Activated T-cell treated with anti-CD3 and anti-CD28 coated beads, Interleukin-2, amount 50 U/mL, for 1 hour (primary cell): Measurements from ENCODE around the gene RGMB.
"Not testable (repeated sequence)": the region's sequence is repeated elsewhere in the genome, so short reads cannot be mapped to it uniquely, and the experiment has no call there.

Source experiments
- DNase-seq: peaks from one replicate; pipeline ENCODE4 v3.0.0-alpha.2; 2020

RGMB gene

DNA sequence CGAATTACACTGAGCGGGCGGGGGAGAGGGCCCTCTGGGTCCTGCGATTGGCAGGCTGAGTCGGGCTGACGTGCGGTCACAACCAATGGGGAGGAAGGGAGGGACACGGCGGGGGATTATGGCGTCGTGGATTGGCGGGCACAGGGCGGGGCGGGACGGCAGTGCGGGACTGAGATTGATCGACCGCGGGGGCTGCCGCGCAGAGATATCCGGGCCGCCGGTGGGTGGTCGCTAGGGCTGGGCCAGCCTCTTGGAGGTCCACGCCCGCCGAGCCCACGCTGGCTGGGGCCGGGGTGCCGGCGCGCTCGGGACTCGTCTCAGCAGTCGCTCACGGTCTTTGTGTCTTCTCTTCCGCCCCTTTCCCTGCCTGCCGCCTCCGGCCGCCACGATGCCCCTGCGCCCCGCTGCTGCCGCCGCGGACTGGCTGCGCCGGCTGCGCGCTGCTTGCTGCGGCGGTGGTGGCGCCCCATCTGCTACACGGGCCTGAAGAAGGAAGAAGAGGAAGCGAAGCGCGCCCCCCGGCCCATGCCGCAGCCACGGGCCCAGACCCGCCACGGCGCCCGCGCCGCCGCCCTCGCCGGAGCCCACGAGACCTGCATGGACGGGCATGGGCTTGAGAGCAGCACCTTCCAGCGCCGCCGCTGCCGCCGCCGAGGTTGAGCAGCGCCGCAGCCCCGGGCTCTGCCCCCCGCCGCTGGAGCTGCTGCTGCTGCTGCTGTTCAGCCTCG lies at the start of gene RGMB:
RGMB (plus strand) TSS at position 200 of the 728 bp plus-strand sequence; CDS start at position 608, 408 bp downstream.
- peak; percentile 88 for DNase-seq

GRCh38 chr5:98726258-98726657 lies 47.2 kb upstream of the RGMB start:
- DNase-seq = no peak

DNA sequence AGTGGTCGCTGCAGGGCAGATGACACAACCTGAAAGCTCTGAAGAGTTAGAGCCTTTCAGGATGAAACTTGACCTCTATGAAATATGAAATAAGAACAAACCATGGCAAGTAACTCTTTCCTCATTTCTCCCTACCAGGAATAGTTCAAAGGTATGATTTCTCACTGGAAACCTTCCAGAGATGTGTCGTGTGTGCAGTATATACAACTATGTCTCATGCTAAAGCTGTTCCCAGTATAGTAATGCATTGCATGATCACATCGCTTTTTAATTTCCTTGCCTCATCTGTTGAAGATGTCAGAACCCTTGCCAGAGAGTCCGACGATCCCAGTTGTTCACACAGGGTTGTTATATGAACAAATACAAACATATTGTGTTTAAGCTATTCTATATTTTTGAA lies 45.8 kb upstream of the RGMB start:
- no peak for DNase-seq

- no peak for DNase-seq
These were observed 38.8 kb upstream of the RGMB start for GRCh38 chr5:98734646-98735045.

GRCh38 chr5:98735806-98736507 lies 37.5 kb upstream of the RGMB start:
- DNase-seq = no peak

DNA sequence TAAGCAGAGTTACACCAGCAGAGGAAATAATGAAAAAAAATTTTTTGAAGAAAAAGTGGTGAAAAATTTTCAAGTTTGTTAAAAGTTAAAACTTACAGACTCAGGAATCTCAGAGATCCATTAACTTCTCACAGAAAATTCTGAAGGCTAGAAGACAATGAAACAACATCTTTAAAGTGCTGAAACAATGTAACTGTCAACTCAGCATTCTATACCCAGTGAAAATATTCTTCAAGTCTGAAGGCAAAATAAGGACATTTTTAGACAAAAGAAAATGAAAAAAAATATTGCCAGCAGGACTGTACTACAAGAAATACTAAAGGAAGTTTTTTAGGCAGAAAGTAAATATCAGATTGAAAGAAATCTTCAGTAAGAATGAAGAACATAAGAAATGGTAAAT lies 36.7 kb upstream of the RGMB start:
- DNase-seq = no peak

DNA sequence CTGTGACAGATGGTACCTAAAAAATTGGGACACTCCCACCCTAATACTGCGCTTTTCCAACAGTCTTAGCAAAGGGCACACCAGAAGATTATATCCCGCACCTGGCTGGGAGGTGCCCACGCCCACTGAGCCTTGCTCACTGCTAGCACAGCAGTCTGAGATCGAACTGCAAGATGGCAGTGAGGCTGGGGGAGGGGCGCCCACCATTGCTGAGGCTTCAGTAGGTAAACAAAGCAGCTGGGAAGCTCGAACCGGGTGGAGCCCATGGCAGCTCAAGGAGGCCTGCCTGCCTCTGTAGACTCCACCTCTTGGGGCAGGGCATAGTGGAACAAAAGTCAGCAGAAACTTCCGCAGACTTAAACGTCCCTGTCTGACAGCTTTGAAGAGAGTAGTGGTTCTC lies 36.0 kb upstream of the RGMB start:
- not testable (repeated sequence) for DNase-seq

DNA sequence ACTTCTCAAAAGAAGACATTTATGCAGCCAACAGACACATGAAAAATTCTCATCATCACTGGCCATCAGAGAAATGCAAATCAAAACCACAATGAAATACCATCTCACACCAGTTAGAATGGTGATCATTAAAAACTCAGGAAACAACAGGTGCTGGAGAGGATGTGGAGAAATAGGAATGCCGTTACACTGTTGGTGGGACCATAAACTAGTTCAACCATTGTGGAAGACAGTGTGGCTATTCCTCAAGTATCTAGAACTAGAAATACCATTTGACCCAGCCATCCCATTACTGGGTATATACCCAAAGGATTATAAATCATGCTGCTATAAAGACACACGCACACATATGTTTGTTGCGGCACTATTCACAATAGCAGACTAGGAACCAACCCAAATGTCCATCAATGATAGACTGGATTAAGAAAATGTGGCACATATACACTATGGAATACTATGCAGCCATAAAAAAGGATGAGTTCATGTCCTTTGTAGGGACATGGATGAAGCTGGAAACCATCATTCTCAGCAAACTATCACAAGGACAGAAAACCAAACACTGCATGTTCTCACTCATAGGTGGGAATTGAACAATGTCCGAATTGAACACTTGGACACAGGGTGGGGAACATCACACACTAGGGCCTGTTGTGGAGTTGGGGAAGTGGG lies 34.8 kb upstream of the RGMB start:
- not testable (repeated sequence) for DNase-seq

DNA sequence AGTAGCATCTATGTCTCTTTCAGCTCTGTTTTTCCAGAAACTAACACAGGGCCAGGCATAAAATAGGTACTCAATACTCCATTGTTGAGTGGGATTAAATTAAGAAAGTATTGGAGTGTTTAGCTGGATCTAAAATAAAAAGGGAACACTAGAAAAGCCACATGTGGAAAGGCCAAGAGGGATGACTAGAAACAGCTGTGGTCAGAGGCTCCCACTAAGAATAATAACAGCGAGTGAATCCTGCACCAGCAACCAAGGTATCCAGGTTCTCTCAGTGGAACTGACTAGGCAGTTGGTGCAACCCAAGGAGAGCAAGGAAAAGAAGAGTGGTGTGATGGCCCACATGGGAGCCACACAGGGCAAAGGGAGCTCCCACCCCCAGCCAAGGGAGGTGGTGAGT lies 31.5 kb upstream of the RGMB start:
- no peak for DNase-seq

- no peak for DNase-seq
These were observed 30.9 kb upstream of the RGMB start for GRCh38 chr5:98742396-98743073.

DNA sequence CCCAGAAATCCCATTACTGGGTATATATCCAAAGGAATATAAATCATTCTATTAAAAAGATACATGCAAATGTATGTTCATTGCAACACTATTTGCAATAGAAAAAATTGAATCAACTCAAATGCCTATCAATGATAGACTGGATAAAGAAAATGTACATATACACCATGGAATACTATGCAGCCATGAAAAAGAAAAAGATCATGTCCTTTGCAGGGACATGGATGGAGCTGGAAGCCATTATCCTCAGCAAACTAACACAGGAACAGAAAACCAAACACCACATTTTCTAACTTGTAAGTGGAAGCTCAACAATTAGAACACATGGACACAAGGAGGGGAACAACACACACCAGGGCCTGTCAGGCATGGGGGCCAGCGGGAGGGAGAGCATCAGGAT lies 25.2 kb upstream of the RGMB start:
- DNase-seq = not testable (repeated sequence)

GRCh38 chr5:98749046-98749445 lies 24.4 kb upstream of the RGMB start:
- no peak for DNase-seq

DNA sequence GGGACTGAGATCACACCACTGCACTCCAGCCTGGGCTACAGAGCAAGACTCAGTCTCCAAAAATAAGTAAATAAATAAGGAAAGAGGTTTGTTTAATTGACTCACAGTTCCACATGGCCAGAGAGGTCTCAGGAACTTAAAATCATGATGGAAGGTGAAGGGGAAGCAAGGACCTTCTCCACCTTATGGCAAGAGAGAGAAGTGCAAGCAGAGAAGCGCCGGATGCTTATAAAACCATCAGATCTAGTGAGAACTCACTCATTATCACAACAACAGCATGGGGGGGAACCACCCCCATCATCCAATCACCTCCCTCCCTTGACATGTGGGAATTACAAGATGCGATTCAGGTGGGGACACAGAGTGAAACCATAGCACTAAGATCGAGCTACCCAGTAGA lies 22.8 kb upstream of the RGMB start:
- DNase-seq = no peak

DNA sequence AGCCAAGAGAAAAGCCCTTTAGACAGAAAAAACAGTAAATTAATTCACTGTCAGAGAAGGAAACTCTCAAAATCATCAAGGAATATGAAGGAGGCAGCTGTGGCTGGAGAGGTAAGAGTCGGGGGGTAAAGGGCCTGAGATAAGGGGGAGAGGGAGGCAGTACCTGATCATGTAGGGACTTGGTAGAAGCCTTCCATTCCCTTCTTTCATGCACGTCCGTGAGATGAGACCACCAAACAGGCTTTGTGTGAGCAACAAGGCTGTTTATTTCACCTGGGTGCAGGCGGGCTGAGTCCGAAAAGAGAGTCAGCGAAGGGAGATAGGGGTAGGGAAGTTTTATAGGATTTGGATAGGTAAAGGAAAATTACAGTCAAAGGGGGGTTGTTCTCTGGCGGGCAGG lies 21.1 kb upstream of the RGMB start:
- not testable (repeated sequence) for DNase-seq

DNA sequence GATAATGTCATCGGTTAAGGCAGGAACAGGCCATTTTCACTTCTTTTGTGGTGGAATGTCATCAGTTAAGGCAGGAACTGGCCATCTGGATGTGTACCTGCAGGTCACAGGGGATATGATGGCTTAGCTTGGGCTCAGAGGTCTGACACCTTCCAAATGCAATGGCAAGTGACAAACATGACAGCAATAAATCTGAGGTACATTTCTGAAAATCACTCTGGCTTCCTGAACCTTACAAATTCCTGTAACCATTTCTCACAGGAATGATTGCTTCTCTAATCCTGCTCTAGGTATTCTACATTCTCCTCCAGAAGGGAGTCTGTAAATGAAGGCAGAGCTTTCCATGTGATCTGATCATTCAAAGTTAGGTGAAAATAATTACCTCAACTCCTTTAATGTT lies 20.7 kb upstream of the RGMB start:
- DNase-seq = not testable (repeated sequence)

- DNase-seq = no peak
These were observed 20.0 kb upstream of the RGMB start for GRCh38 chr5:98753507-98753906.

DNA sequence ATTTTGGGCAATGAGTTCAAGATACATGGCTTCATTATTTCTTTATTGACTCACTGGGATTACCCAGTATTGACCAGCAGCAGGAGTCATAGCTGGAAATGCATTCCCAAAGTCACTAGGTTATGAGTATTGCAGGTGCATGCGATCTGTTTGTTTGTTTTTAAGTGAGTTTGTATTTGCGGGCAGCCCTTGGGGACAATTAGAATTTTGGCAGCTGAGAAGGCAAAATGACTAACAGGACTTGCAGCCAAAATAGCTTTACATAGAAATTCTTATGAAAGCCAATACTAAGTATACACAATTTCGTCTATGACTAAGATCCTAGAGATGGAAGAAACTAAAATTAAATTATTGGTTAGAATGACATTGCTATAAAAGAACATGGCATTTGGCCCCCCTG lies 18.1 kb upstream of the RGMB start:
- no peak for DNase-seq

- no peak for DNase-seq
These were observed 15.5 kb upstream of the RGMB start for GRCh38 chr5:98757978-98758377.

GRCh38 chr5:98763001-98763630 lies 10.3 kb upstream of the RGMB start:
- no peak for DNase-seq

DNA sequence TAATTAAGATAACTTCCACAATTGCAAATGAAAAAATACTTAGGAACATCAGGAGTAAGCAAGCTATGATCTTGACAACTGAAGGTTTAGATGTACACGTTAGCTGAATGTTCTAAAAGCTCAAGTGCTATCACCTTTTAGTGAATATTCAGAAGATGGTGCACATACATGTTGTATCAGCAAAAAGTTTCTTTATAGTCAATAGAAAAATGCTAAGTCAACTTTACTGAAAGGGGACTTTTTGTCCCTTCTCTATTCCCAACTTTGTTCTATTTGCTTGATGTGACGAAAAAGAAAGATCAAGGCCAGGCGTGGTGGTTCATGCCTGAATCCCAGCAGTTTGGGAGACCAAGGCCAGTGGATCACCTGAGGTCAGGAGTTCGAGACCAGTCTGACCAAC lies 7.6 kb upstream of the RGMB start:
- no peak for DNase-seq

- no peak for DNase-seq
These were observed 5.9 kb upstream of the RGMB start for GRCh38 chr5:98767581-98767980.

DNA sequence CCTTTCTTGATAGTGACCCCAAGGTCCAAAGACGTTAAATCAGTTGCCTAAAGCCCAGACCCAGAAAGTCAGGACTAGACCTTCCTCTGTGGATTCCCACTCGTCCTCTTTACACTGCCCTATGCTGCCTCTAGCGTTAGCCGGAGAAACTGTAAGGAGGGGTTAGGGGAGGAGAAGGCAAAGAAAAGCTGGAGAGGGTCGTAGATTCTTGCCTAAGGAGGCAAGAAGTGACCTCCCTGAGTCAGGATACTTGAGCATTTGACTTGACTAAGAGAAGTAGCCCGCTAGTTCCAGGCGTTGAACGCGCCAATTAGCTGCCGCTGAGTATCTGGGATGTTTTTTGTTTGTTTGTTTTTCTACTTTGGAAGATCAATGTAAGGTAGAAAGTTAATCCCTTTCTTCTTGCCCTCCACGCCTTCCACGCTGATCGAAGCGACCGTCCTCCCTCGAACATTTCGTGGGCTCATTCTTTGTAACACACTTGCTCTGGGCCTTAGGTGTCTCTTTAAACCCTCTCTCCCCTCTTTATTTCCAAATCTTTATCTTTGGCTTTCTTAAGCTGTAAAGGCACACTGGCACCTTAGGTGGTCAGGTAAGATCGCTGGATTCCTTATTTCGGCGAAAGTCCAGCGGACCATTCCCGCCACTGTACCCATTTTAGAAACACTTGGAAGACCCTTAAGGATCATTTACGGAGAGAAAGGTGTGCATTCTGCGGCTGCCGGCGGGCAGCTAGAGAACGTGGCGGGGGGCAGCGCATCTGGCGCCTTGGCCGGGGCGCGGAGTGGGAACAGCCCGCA lies 5.1 kb upstream of the RGMB start:
- DNase-seq = peak; percentile 25
